Measurements from ENCODE around the gene CCDC154.

The CCDC154 gene

DNA sequence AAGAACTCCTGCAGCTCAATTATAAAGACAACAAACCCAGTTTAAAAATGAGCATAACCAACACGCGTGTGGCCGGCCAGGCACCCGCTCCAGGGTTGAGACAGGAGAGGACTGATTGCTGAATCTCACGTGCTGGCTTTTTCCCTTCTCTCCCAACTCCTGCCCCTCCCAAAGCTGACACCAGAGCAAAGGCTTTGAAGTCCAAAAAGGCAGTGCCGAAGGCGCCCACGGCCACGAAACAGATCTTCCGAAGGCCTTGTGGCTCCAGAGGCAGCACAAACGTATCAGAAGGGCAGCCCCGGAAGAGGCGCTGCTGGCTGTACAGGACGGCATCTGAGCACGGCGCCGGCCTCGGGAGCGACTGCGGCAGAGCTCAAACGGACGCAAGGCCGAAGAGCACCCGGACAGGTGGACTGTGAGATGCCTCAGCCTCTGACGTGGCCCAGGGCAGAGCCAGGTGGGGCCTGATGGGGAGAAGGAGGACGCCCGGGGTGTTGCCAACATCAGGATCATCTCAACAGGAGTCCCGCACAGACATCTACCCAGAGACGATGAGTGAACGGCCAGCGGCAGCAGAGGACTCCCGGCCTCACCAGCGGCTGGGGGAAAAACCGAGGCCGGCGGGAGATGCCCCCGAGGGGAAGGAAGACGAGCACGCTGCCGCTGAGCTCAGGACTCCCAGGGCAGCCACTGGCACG, 20.0 kb upstream of the CCDC154 start:
- TF ChIP-seq FOXP2 (optimal IDR thresholded peaks at IDR 0.05; ENCODE audit: borderline replicate concordance, extremely low read depth, extremely low read length, insufficient read depth) (no peak), POLR2AphosphoS5 (IDR thresholded peaks at IDR 0.05; ENCODE audit: low read depth, low read length) (no peak)

DNA sequence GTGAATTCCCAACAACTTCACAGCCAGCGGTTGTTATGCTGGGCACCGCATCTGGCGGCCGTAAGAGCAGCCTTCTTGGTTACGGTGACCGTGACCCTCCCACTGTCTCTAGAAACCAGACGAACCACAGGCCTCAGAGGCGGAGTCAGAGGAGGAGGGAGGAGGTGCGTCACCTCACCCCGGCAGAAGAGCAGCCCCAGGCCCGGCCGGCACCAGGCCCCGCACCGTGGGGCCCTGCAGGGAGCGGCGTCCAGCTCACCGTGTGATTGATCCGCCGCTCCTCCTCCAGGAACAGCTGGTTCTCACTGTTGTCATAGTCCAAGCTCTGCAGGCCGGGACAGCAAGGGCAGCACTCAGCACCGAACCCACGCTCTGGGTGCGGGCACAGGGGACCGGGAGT, 16.8 kb upstream of the CCDC154 start:
- TF ChIP-seq, protein P1, sequence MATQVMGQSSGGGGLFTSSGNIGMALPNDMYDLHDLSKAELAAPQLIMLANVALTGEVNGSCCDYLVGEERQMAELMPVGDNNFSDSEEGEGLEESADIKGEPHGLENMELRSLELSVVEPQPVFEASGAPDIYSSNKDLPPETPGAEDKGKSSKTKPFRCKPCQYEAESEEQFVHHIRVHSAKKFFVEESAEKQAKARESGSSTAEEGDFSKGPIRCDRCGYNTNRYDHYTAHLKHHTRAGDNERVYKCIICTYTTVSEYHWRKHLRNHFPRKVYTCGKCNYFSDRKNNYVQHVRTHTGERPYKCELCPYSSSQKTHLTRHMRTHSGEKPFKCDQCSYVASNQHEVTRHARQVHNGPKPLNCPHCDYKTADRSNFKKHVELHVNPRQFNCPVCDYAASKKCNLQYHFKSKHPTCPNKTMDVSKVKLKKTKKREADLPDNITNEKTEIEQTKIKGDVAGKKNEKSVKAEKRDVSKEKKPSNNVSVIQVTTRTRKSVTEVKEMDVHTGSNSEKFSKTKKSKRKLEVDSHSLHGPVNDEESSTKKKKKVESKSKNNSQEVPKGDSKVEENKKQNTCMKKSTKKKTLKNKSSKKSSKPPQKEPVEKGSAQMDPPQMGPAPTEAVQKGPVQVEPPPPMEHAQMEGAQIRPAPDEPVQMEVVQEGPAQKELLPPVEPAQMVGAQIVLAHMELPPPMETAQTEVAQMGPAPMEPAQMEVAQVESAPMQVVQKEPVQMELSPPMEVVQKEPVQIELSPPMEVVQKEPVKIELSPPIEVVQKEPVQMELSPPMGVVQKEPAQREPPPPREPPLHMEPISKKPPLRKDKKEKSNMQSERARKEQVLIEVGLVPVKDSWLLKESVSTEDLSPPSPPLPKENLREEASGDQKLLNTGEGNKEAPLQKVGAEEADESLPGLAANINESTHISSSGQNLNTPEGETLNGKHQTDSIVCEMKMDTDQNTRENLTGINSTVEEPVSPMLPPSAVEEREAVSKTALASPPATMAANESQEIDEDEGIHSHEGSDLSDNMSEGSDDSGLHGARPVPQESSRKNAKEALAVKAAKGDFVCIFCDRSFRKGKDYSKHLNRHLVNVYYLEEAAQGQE (IDR thresholded peaks at IDR 0.05; ENCODE audit: insufficient read depth in 1 of 2, low read depth in 2 of 2, low read length in 2 of 2) = no peak
- TF ChIP-seq FOXP2 (optimal IDR thresholded peaks at IDR 0.05; ENCODE audit: borderline replicate concordance, extremely low read depth, extremely low read length, insufficient read depth) (no peak), SIN3A (IDR thresholded peaks at IDR 0.05; ENCODE audit: borderline replicate concordance, insufficient read depth, low read length) (no peak), TAF1 (IDR thresholded peaks at IDR 0.05; ENCODE audit: borderline replicate concordance, insufficient read depth, low read length) (no peak), POLR2AphosphoS5 (IDR thresholded peaks at IDR 0.05; ENCODE audit: low read depth, low read length) (no peak)

DNA sequence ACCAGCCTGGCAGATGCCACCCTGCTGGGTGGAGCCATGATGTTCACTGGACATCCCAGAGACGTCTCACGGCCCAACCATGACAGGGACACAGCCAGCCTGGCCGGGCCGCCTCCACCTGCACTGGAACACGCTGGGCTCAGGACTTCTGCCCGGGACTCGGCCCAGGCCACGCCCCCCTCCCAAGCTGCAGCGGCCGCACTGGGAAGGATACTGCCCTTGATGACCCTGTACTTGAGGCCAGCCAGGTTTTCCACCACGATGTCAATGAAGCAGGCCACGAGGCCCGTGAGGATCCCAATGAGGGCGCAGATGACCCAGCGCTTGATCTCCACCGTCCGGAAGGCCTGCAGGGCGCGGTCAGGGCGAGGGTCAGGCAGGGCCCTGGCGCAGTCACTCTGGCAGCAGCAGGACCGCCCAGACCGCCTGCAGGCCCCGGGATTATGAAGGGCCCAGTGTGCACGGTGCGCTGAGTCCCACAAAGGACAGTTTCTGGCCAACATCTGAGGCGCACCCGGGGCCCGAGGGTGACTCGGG, 16.3 kb upstream of the CCDC154 start:
- TF ChIP-seq TAF1 (IDR thresholded peaks at IDR 0.05; ENCODE audit: borderline replicate concordance, insufficient read depth, low read length) (no peak), FOXP2 (optimal IDR thresholded peaks at IDR 0.05; ENCODE audit: borderline replicate concordance, extremely low read depth, extremely low read length, insufficient read depth) (no peak), POLR2AphosphoS5 (IDR thresholded peaks at IDR 0.05; ENCODE audit: low read depth, low read length) (no peak), SIN3A (IDR thresholded peaks at IDR 0.05; ENCODE audit: borderline replicate concordance, insufficient read depth, low read length) (no peak)
- TF ChIP-seq, protein P1 (IDR thresholded peaks at IDR 0.05; ENCODE audit: insufficient read depth in 1 of 2, low read depth in 2 of 2, low read length in 2 of 2) = no peak

DNA sequence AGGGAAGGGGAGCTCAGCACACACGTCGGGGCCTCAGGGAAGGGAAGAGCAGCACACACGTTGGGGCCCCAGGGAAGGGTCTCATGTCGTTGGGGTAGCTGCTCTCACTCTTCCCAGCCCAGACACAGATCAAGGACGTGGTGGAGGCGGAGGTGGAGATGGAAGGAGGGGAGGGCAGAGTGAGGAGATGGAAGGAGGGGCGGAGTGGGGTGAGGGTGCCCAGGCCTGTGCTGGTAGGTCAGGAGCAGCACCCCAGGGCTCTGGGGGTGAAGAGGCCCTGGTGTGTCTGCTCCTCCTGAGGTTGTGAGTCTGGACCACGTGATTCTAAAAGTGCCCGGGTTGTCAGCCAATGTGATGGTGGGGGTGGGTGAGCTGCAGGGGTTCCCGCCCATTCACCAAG, 15.6 kb upstream of the CCDC154 start:
- TF ChIP-seq FOXP2 (optimal IDR thresholded peaks at IDR 0.05; ENCODE audit: borderline replicate concordance, extremely low read depth, extremely low read length, insufficient read depth) = no peak
- TF ChIP-seq, protein P1 (IDR thresholded peaks at IDR 0.05; ENCODE audit: insufficient read depth in 1 of 2, low read depth in 2 of 2, low read length in 2 of 2) = no peak
- TF ChIP-seq SIN3A (IDR thresholded peaks at IDR 0.05; ENCODE audit: borderline replicate concordance, insufficient read depth, low read length) = no peak
- no peak for TF ChIP-seq TAF1 (IDR thresholded peaks at IDR 0.05; ENCODE audit: borderline replicate concordance, insufficient read depth, low read length)
- TF ChIP-seq POLR2AphosphoS5 (IDR thresholded peaks at IDR 0.05; ENCODE audit: low read depth, low read length) = no peak

DNA sequence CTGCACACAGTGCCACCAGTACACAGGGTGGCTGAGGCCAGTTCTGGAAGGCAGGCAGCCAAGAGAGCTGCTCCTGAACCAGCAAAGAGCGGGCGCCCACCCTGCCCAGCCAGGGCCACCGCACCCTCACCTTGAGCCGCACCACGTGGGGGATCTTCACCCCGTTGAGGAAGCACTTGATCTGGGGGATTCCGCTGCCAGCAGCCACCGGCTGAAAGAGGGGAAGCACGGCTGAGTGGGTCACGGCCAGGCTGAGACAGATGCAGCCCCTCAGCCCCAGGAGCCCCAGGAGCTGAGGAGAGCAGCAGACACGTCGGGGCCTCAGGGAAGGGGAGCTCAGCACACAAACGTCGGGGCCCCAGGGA, 14.6 kb upstream of the CCDC154 start:
- TF ChIP-seq TAF1 (IDR thresholded peaks at IDR 0.05; ENCODE audit: borderline replicate concordance, insufficient read depth, low read length) (no peak), SIN3A (IDR thresholded peaks at IDR 0.05; ENCODE audit: borderline replicate concordance, insufficient read depth, low read length) (no peak), FOXP2 (optimal IDR thresholded peaks at IDR 0.05; ENCODE audit: borderline replicate concordance, extremely low read depth, extremely low read length, insufficient read depth) (no peak), POLR2AphosphoS5 (IDR thresholded peaks at IDR 0.05; ENCODE audit: low read depth, low read length) (no peak)
- TF ChIP-seq, protein P1 (IDR thresholded peaks at IDR 0.05; ENCODE audit: insufficient read depth in 1 of 2, low read depth in 2 of 2, low read length in 2 of 2) = no peak

All from PFSK-1 (cell line).